Nephron progenitor cell (in vitro differentiated cells): ENCODE results near the gene P2RY14.
A peak's percentile ranks its signal among the peaks of the same experiment; 100 is the strongest.

ENCODE experiments used
- DNase-seq: peaks from one replicate; pipeline ENCODE4 v3.0.0; 2021
- H3K27ac Mint-ChIP-seq: 2 replicates; pipeline ENCODE4 v1.8.0; 2021; ENCODE audit warnings: mild to moderate bottlenecking, moderate library complexity, mixed read lengths
- H3K27me3 Mint-ChIP-seq: 2 replicates; pipeline ENCODE4 v1.8.0; 2021; ENCODE audit warnings: mild to moderate bottlenecking, low read depth, mixed read lengths; ENCODE audit not compliant: poor library complexity
- H3K36me3 Mint-ChIP-seq: 2 replicates; pipeline ENCODE4 v1.8.0; 2021; ENCODE audit warnings: low read depth, mixed read lengths
- H3K4me1 Mint-ChIP-seq: 2 replicates; pipeline ENCODE4 v1.8.0; 2021; ENCODE audit warnings: mixed read lengths
- H3K4me3 Mint-ChIP-seq: 2 replicates; pipeline ENCODE4 v1.8.0; 2021; ENCODE audit warnings: mild to moderate bottlenecking, moderate library complexity, mixed read lengths
- H3K9me3 Mint-ChIP-seq: 2 replicates; pipeline ENCODE4 v1.8.0; 2021; ENCODE audit warnings: mild to moderate bottlenecking, moderate library complexity, mixed read lengths
- CTCF ChIP-seq: fragments of 200-600 bp; sonication (generic); IDR thresholded peaks from 2 replicates; pipeline ENCODE4 v1.5.0; 2021; ENCODE audit warnings: antibody characterized with exemption

Gene P2RY14

GRCh38 chr3:151230646-151231045 lies 47.7 kb downstream of the P2RY14 start:
- no peaks in the 10 kb centered on the region for H3K9me3 Mint-ChIP-seq
- no peak overlapping the region for H3K27ac Mint-ChIP-seq
- TF ChIP-seq CTCF: no peak
- no peak overlapping the region for H3K4me3 Mint-ChIP-seq
- H3K36me3 Mint-ChIP-seq: peaks cover 33% of the 10 kb centered on the region
- H3K4me1 Mint-ChIP-seq: peaks cover 35% of the 10 kb centered on the region
- H3K27me3 Mint-ChIP-seq: no peaks in the 10 kb centered on the region
- no peak for DNase-seq

- Mint-ChIP-seq H3K36me3 (peaks cover 31% of the 10 kb centered on the region), H3K4me3 (no peak overlapping the region), H3K27ac (no peak overlapping the region), H3K4me1 (peaks cover 49% of the 10 kb centered on the region), H3K9me3 (no peaks in the 10 kb centered on the region), H3K27me3 (no peaks in the 10 kb centered on the region)
- no peak for TF ChIP-seq CTCF
- no peak for DNase-seq
Measured at GRCh38 chr3:151228666-151229040, 49.7 kb downstream of the P2RY14 start.

GRCh38 chr3:151227807-151228665 lies 50.3 kb downstream of the P2RY14 start:
- no peaks in the 10 kb centered on the region for H3K9me3 Mint-ChIP-seq
- no peak overlapping the region for H3K4me3 Mint-ChIP-seq
- H3K27ac Mint-ChIP-seq: no peak overlapping the region
- H3K36me3 Mint-ChIP-seq: peaks cover 27% of the 10 kb centered on the region
- peak; percentile 90 for TF ChIP-seq CTCF
- H3K4me1 Mint-ChIP-seq: peaks cover 49% of the 10 kb centered on the region
- H3K27me3 Mint-ChIP-seq: no peaks in the 10 kb centered on the region
- peak; percentile 79 for DNase-seq

GRCh38 chr3:151227266-151227806 lies 51.0 kb downstream of the P2RY14 start:
- H3K27ac Mint-ChIP-seq: no peak overlapping the region
- H3K9me3 Mint-ChIP-seq: peaks cover 6% of the 10 kb centered on the region
- peaks cover 49% of the 10 kb centered on the region for H3K4me1 Mint-ChIP-seq
- H3K36me3 Mint-ChIP-seq: peaks cover 30% of the 10 kb centered on the region
- DNase-seq: no peak
- TF ChIP-seq CTCF: no peak
- H3K4me3 Mint-ChIP-seq: no peak overlapping the region
- H3K27me3 Mint-ChIP-seq: no peaks in the 10 kb centered on the region

GRCh38 chr3:151226825-151227224 lies 51.5 kb downstream of the P2RY14 start:
- no peak overlapping the region for H3K27ac Mint-ChIP-seq
- no peak for TF ChIP-seq CTCF

More at GRCh38 chr3:151226825-151227224, 51.5 kb downstream of the P2RY14 start:
- H3K4me3 Mint-ChIP-seq: no peak overlapping the region
- DNase-seq: no peak
- peaks cover 30% of the 10 kb centered on the region for H3K36me3 Mint-ChIP-seq
- H3K4me1 Mint-ChIP-seq: peaks cover 49% of the 10 kb centered on the region
- peaks cover 12% of the 10 kb centered on the region for H3K9me3 Mint-ChIP-seq
- H3K27me3 Mint-ChIP-seq: peaks cover under 1% of the 10 kb centered on the region
